Nephron progenitor cell (in vitro differentiated cells): ENCODE measurements around the gene RCHY1.
"Not testable (repeated sequence)": the region's sequence is repeated elsewhere in the genome, so short reads cannot be mapped to it uniquely, and the experiment has no call there.

Source experiments
- DNase-seq: peaks from one replicate; pipeline ENCODE4 v3.0.0; 2021
- H3K27ac Mint-ChIP-seq: 2 replicates; pipeline ENCODE4 v1.8.0; 2021; ENCODE audit warnings: mild to moderate bottlenecking, moderate library complexity, mixed read lengths
- H3K27me3 Mint-ChIP-seq: 2 replicates; pipeline ENCODE4 v1.8.0; 2021; ENCODE audit warnings: mild to moderate bottlenecking, low read depth, mixed read lengths; ENCODE audit not compliant: poor library complexity
- H3K36me3 Mint-ChIP-seq: 2 replicates; pipeline ENCODE4 v1.8.0; 2021; ENCODE audit warnings: low read depth, mixed read lengths
- H3K4me1 Mint-ChIP-seq: 2 replicates; pipeline ENCODE4 v1.8.0; 2021; ENCODE audit warnings: mixed read lengths
- H3K4me3 Mint-ChIP-seq: 2 replicates; pipeline ENCODE4 v1.8.0; 2021; ENCODE audit warnings: mild to moderate bottlenecking, moderate library complexity, mixed read lengths
- H3K9me3 Mint-ChIP-seq: 2 replicates; pipeline ENCODE4 v1.8.0; 2021; ENCODE audit warnings: mild to moderate bottlenecking, moderate library complexity, mixed read lengths
- TF ChIP-seq, protein P1 (sequence below): fragments of 200-600 bp; sonication (generic); IDR thresholded peaks from 2 replicates; pipeline ENCODE4 v1.5.0; 2021; ENCODE audit warnings: antibody characterized with exemption

Gene RCHY1

DNA sequence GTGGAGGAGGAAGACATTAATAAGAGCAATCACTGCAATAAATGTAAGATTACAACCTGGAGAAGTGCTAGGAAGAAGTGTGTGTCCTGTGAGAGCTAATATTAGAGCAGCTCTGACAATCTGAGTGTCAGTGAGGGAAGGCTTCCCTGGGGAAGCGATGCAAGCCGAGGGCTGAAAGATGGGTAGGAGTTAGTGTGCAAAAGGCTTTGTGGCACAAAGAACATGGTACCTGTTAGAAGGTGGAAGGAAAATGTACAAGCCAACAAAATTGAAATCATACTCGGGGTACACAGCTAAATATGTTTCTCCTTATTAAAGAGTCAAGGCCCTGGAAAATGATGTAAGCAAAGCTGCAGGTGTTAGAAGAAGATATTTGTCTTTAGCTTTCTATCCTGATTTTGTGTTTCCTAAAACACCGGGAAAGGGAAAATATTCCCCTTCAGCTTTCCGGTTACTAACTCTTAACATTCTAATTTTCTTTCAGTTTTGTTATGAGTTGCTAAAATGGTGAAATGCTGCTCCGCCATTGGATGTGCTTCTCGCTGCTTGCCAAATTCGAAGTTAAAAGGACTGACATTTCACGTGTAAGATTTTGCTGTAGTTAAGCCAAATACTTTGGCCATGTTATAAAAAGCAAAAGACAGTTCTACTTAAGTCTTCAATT lies 878 bp upstream of the RCHY1 start:
- Mint-ChIP-seq H3K4me1 (peaks cover 25% of the 10 kb centered on the region), H3K27ac (peak overlapping the region; percentile 87), H3K9me3 (peaks cover 16% of the 10 kb centered on the region), H3K4me3 (no peak overlapping the region), H3K36me3 (peaks cover 39% of the 10 kb centered on the region), H3K27me3 (no peaks in the 10 kb centered on the region)
- DNase-seq, result no peak
- TF ChIP-seq, protein P1, sequence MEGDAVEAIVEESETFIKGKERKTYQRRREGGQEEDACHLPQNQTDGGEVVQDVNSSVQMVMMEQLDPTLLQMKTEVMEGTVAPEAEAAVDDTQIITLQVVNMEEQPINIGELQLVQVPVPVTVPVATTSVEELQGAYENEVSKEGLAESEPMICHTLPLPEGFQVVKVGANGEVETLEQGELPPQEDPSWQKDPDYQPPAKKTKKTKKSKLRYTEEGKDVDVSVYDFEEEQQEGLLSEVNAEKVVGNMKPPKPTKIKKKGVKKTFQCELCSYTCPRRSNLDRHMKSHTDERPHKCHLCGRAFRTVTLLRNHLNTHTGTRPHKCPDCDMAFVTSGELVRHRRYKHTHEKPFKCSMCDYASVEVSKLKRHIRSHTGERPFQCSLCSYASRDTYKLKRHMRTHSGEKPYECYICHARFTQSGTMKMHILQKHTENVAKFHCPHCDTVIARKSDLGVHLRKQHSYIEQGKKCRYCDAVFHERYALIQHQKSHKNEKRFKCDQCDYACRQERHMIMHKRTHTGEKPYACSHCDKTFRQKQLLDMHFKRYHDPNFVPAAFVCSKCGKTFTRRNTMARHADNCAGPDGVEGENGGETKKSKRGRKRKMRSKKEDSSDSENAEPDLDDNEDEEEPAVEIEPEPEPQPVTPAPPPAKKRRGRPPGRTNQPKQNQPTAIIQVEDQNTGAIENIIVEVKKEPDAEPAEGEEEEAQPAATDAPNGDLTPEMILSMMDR, result no peak

DNA sequence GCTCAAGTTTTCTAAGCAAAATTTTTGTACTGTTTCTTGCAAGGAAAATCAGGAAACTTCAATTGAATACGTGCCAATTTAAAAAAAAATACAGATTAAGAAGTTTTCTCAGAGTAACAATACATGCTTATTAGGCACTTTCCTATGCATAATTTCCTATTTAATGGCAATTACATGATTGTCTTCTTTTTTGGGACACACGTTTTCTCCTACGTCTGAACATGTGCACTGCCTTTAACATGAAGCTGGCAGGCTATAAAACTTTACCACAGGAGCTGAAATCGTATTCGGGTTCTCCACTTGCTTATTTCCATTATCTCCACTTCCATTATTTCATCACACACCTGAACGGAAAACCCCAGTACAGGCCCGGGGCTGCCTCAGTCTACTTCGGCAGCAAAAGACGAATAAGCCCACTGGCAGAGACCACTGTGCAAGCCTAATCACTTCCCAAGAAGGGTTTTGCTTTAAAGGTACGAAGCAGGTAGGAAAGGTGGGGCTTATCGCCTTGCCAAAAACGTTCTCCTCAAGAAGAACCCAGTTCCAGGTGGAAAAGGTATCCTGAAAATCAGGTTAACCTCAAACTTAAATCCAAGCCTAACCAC lies 575 bp downstream of the RCHY1 start:
- H3K4me3 Mint-ChIP-seq, result no peak overlapping the region

DNA sequence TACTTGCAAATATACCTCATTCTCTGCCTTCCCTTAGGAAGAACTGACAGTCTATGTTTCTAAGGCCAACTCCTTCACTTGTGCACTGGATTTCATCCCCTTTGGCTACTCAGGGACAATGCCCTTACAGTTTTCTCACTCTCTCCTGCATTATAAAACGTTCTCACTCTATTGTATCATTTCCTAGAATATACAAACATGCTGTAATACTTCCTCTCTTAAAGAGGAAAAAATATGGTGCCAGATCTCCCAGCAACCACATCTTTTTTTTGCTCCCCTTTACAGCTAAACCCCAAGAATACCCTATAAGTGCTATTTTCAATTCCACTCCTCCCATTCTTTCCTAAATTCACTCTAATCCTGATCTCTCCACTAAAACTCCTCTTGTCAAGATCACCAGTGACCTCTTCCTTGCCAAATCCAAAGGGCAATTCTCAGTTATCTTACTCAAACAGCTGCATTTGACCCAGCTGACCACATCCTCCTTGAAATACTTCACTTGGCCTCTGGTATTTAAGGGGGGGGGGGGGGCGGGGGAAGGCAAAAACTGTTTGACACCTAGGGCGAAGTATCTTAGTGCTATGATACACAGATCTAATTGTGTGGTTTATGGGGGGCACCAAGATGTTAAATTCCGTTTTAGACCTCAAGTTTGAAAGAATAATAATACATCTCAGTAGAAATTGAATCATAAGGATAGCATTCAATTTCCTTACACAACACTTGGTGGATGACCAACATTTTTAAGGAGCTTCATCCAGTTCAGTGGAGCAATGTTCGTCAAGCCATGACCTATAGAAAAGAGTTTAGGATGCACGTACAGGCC lies 1.6 kb downstream of the RCHY1 start:
- Mint-ChIP-seq H3K9me3 (peaks cover 21% of the 10 kb centered on the region), H3K27me3 (no peaks in the 10 kb centered on the region), H3K36me3 (peaks cover 34% of the 10 kb centered on the region), H3K4me3 (no peak overlapping the region), H3K27ac (no peak overlapping the region), H3K4me1 (peaks cover 25% of the 10 kb centered on the region)
- DNase-seq, result no peak
- TF ChIP-seq, protein P1, result no peak

More for the DNA sequence above, 575 bp downstream of the RCHY1 start:
- Mint-ChIP-seq H3K36me3 (peaks cover 40% of the 10 kb centered on the region), H3K27me3 (no peaks in the 10 kb centered on the region), H3K4me1 (peaks cover 25% of the 10 kb centered on the region), H3K9me3 (peaks cover 21% of the 10 kb centered on the region), H3K27ac (peak overlapping the region; percentile 87)
- no peak for DNase-seq
- TF ChIP-seq, protein P1, result no peak

DNA sequence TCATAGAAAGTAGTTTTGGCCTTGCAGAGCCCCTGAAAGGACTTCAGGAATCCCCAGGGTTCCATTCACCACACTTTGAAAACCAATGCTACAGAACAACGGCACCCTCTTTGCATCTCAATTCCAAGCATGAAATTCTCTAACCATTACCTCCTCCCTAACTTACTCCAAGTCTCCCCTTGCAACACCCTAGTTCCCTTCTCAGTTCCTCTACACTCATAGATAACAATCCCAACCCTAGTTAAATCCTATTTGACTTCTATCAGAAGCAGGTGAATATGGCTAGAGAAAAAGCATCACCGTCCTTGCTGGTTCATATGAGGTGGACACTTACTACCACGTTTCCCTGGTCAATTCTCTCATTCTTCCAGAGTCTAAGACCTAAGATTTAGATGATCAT lies 2.4 kb downstream of the RCHY1 start:
- no peak for DNase-seq
- Mint-ChIP-seq H3K4me3 (no peak overlapping the region), H3K4me1 (peaks cover 25% of the 10 kb centered on the region), H3K27me3 (no peaks in the 10 kb centered on the region), H3K36me3 (peaks cover 35% of the 10 kb centered on the region), H3K27ac (no peak overlapping the region), H3K9me3 (peaks cover 21% of the 10 kb centered on the region)
- TF ChIP-seq, protein P1, result no peak

DNA sequence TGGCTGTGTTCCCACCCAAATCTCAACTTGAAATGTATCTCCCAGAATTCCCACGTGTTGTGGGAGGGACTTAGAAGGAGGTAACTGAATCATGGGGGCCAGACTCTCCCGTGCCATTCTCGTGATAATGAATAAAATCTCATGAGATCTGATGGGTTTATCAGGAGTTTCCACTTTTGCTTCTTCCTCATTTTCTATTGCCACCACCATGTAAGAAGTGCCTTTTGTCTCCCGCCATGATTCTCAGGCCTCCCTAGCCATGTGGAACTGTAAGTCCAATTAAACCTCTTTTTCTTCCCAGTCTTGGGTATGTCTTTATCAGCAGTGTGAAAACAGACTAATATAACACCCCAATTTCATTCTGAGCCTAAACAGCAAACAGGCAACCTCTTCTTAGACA lies 4.6 kb downstream of the RCHY1 start:
- not testable (repeated sequence) for H3K27me3 Mint-ChIP-seq, H3K4me3 Mint-ChIP-seq, DNase-seq, H3K27ac Mint-ChIP-seq
- Mint-ChIP-seq H3K9me3 (peaks cover 21% of the 10 kb centered on the region), H3K4me1 (peaks cover 11% of the 10 kb centered on the region), H3K36me3 (peaks cover 53% of the 10 kb centered on the region)

DNA sequence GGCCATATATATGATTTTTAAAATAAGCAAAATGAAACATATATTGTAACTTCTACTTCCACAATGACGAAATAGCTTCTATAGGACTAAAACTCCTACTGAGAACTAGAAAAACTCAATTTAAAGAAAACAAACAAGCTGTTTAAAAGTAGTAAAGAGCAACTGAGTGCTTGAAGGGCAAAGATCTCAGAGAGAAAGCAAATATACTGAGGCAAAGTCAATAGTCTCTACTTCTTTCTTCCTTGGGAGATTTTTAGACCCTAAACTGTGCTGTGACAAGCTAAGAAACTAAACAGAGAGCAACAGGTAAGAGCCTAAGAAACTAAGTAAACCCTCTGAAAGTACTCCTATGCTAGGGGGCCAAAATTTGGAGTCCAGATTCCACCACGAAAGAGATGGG lies 8.6 kb downstream of the RCHY1 start:
- Mint-ChIP-seq H3K27me3 (no peaks in the 10 kb centered on the region), H3K9me3 (peaks cover 17% of the 10 kb centered on the region), H3K27ac (no peak overlapping the region), H3K4me1 (no peaks in the 10 kb centered on the region), H3K36me3 (peaks cover 80% of the 10 kb centered on the region), H3K4me3 (no peak overlapping the region)
- TF ChIP-seq, protein P1, result no peak
- no peak for DNase-seq
